Superior temporal gyrus (tissue), 1 donor: ENCODE measurements around the gene STARD3.
"Not testable (repeated sequence)": the region's sequence is repeated elsewhere in the genome, so short reads cannot be mapped to it uniquely, and the experiment has no call there.

Source experiments
- DNase-seq: peaks from one replicate; pipeline ENCODE4 v3.0.0-alpha.2; 2016; ENCODE audit errors: extremely low spot score

The STARD3 gene

GRCh38 chr17:39636927-39637736, at the start of gene STARD3:
TSS of gene STARD3 (plus strand) at chr17:39637144. CDS start at chr17:39653532, 16,388 bp downstream.
- peak; percentile 86 for DNase-seq

GRCh38 chr17:39590180-39590579, 46.8 kb upstream of the STARD3 start:
- DNase-seq = not testable (repeated sequence)

GRCh38 chr17:39591958-39592954, 44.7 kb upstream of the STARD3 start:
- DNase-seq = no peak

GRCh38 chr17:39593371-39593770, 43.6 kb upstream of the STARD3 start:
- DNase-seq = no peak

- DNase-seq = no peak
Measured at GRCh38 chr17:39595294-39595693, 41.6 kb upstream of the STARD3 start.

- DNase-seq = no peak
Measured at GRCh38 chr17:39595928-39596510, 40.9 kb upstream of the STARD3 start.

GRCh38 chr17:39596543-39597267, 40.2 kb upstream of the STARD3 start:
- DNase-seq = no peak

GRCh38 chr17:39597372-39598046, 39.4 kb upstream of the STARD3 start:
- no peak for DNase-seq

- no peak for DNase-seq
Measured at GRCh38 chr17:39598047-39598481, 38.9 kb upstream of the STARD3 start.

- DNase-seq = no peak
Measured at GRCh38 chr17:39598630-39599003, 38.3 kb upstream of the STARD3 start.

- DNase-seq = no peak
Measured at GRCh38 chr17:39599004-39599664, 37.8 kb upstream of the STARD3 start.

GRCh38 chr17:39599665-39600231, 37.2 kb upstream of the STARD3 start:
- no peak for DNase-seq

- no peak for DNase-seq
Measured at GRCh38 chr17:39600288-39600996, 36.5 kb upstream of the STARD3 start.

- DNase-seq = no peak
Measured at GRCh38 chr17:39600997-39601597, 35.8 kb upstream of the STARD3 start.

GRCh38 chr17:39601758-39602532, 35.0 kb upstream of the STARD3 start:
- no peak for DNase-seq

- no peak for DNase-seq
Measured at GRCh38 chr17:39602533-39603303, 34.2 kb upstream of the STARD3 start.

GRCh38 chr17:39603304-39604016, 33.5 kb upstream of the STARD3 start:
- DNase-seq = no peak
